NCI-H1417 treated with DMSO at 0.1 percent for 48 hours (cell line): ENCODE data around the gene KCNK5.

Experiments used
- DNase-seq: peaks from one replicate; lab custom pipeline; 2025; lab: John Stamatoyannopoulos, UW

Gene KCNK5

DNA sequence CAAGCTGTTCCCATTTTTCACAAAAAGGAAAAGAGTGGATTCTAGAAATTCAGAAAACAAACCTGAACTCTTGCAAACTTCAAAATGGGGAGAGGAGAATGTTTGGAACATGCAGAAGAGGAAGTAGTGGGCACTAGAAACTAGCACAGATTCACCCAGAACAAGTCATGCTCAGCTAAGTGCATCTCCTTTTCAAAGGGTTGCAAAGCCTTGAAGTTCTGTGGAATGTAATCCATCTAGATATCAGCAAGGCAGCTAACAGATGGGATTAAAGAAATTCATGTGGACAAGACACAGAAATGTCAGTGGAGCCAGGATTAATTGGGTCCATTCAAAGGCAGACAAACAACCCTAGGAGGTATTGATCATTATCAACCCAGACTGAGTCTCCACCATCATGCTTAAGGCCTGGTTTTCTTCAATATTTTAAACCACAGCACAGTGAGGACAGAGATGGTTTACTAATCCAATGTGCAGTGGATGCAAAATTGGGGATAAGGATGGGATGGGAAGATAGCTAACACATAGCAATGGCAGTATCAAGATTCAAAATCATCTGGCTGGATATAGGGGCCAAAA, 31.3 kb downstream of the KCNK5 start:
- DNase-seq, result no peak

DNA sequence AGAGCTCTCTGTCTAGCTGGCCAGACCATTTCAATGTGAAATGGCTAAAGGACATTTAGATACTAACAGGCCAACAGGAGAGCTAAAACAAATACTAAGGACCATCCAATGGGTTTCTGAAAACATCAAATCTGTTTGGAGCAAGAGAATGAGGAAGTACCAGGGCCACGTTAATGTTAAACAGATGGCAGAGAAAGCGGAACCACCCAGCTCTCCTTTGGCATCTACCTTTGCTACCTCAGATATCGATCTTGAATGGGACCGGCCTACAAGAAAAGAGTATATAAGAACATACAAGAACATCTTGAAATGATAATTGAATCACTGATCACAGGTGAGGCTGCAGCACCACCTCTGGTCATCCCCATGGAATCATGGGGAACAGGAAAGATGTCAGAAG, 31.8 kb downstream of the KCNK5 start:
- DNase-seq, result no peak

DNA sequence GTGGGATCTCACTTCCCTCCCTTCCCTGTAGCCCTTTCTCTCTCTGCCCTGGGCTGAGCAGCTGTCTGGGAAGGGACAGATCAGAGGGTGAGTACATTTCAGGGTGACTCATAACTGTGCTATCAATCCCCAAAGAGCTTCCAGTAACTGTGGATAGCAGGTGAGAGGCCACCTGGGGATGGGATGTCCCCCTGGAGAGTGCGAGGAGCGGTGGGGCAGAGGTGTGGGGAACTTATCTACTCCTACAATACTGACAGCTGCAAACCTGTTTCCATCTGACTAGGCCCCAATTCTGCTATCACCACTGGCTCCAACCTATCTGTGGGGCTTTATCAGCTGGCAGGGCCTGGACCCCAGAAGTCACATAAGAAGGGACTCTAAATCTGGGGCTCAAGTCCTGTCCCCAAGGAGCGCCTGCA, 32.6 kb downstream of the KCNK5 start:
- no peak for DNase-seq

DNA sequence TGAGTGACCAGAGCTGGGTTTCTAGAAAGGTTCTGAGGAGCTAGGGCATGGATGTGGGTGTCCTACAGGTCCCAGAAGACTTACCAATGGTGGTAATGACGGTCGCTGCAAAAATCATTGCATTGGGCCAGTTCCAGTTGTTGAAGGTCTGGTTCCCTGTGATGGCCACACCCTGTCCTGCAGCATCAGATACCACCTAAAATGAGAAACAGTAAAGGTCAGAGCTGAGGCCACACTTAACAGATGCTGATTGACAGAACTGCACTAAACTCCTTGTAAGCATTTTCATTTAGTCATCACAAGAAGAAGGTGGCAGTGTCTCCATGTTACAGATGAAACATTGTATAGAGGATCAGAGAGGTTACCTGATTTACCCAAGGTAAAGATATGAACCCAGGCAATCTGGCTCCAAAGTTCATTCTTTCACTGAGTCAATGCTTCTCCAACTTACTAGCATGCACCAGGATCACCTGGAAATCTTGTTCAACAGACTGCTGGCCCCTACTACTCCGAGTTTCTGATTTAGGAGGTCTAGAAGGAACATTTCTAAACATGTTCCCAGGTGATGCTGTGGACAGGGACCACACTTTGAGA, 33.4 kb downstream of the KCNK5 start:
- no peak for DNase-seq

DNA sequence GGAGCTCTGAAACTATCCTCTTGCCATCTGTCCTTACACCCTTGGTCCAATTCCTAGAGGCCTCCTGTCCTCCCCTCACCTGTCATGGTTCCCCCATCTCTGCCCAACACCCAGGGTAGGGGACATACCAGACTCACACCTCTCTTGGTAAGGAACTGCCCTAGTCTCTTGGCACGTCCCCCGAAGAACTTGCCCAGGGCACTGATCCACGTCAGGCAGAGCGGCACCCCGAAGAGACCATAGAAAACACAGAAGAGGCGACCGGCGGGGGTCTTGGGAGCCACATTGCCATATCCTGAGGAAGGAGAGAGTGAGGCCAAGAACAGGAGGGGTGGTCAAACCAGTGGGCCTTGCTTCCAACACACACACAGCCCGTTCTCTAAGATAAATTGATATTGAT, 34.8 kb downstream of the KCNK5 start:
- DNase-seq, result no peak

DNA sequence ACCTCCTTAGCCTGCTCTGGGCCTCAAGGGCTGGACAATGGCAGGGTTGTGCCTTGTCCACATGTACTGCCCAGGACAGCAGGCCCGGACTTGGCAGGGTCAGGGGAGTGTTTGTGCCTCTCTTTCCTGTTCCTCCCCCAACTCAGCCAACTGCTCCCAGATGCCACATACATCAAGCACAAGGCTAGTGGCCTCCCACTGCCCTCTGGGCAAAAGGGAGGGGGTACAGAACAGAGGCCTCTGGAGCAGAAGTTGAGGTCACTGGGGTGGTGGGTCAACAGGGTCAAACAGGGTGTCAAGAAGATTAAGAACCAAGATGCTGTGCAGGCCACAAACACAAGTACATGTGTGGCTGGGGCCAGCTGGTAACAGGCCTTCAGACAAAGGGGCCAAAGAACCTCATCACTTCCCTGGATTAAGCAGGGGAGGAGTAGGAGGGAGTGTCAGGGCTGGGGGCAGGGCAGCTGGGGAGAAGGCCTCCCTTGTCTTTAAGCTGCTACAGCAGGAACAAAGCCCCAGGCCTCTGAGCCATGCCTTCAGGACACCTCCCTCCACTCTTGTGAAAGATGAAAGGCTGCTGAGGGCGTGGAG, 36.0 kb downstream of the KCNK5 start:
- DNase-seq, result no peak

DNA sequence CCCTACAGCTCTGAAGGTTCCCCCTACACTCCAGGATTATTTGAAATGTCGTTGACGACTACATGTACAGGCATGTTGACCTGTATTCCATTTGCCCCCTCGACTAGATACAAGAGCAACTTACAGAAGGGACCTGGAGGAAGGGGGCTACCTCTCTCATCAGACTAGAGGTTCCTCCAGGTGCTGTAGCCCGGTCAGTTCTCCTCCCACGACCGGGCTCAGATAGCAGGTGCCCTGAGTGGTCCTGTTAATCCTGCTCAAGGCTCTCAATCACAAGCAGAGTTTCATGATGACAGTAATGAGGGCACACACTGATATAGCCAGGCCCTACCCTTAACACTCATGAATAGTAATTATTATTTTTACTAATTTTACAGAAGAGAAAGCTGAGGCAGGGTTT, 36.5 kb downstream of the KCNK5 start:
- no peak for DNase-seq

DNA sequence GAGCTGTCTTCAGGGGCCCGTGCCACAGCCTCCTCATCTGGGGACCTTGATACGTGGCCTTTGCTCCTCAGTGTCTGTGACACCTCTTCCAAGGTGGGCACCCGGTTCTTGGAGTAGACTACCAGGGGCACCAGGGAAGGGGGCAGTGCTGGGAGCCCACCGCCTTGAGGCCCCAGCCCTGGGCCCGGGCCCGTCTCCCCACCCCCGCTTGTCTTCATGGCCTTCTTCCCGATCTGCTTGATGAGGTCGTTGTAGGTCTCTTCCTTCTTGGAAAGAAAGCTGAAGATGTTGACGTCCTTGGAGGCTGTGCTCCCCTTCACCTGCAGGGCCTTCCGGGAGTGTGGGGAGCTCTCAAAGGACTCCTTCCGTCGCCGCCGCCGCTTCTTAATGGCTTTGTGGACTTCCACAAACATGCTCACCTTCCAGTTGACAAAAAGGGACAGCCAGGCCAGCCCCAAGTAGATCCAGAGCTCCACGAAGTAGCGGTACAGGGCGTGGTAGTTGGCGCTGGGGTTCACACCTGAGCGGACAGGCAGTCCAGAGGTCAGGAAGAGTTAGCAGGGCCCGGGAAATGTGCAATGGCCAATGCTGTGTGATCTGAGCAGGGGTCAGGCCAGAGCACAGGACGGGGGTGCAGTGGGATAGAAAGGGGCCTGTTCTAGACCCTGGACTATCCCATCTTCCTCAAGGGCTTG, 37.9 kb downstream of the KCNK5 start:
- no peak for DNase-seq

DNA sequence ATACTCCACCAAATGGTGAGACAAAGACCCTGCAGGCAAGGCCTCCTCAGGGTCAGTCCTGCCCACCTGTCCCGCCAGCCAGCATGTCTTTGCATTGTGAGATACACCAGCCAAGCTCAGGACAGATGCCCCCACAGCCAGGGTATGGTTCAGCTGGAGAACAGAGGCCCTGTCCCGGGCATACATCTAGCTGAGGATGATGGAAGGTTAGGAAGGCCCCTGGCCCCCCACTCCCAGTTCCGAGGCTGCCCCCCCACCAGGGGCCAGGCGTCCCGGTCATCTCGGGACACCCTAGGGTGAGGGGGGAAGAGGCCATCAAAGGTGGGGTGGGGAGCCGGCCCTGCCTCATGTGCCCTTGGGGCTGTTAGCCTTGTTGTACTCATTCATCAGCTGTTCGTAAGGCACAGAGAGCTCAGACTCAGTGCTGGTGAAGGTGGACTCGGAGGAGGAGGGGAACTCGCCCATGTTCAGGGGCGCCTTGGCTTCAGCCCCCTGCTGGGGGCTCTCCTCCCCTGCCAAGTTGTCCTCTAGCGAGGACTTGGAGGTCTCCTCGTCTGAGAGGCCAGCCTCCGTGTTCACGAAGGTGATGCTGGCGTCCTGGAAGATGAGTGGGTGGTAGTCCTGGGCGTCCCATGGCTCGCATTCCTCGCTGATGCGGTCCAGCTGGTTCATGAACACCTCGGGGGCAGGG, 38.6 kb downstream of the KCNK5 start:
- no peak for DNase-seq

DNA sequence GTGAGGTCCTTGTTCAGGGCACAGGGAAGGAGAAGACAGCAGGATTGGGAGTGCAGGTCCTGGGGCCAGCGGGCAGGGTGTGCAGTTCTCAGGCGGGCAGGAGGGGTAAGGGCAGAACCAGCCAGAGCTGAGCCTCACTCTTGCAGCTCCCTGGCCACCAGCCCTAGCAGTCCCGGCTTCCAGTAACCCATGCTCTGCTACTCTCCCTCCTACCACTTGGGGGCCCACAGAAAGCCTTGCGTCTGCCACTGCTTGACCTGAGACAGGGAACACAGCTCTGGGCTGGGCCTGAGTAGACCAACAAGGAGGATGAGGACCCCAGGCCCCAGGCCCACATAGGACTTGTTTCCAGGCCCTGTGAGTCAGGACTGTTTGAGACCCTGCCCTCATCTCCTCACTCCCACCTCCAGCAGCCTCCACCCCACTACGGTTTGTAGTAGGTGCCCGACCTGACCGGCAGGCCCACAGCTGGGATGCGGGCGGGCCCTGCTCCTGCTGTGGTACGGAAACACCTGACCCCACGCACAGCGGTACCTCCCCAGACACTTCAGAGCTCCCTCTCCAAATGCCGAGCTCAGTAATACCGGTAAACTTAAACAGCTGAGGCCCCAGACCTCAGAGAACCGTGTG, 39.2 kb downstream of the KCNK5 start:
- DNase-seq, result no peak

DNA sequence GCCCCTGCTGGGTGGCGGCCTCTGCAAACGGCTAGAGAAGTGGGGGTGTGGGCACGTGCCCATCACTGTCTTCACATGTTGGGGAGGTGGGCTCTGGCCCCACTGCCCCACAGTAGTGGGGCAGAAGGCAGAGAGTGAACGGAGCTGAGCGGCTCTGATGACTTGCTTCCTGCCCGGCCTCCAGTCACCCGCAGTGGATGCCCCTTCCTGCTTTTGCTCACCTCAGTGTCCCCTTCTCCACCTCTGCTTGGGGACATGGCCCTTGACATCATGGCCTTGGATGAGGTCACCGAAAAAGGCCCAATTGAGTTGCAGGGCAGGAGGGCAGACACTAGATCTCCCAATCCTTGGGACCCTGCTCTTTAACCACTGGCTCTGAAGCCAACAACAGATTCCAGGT, 40.1 kb downstream of the KCNK5 start:
- no peak for DNase-seq

DNA sequence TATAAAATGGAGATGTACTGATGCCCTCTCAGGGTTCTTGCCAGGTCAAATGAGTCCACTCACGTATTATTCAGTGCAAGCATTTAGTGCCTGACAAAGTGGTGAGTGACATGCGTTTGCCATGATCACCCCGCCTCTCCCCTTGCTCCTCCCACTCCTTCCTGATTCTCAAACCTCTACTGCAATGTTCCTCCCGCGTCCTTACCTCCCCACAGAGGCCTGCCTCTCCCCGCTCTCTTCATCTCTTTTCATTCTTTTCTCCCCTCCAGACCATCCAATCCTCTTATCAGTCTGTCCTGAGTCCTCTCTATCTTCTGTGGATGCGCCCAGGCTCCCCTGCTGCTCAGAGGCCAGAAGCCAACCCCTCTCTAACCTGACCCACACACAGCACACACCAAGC, 40.7 kb downstream of the KCNK5 start:
- DNase-seq, result no peak

DNA sequence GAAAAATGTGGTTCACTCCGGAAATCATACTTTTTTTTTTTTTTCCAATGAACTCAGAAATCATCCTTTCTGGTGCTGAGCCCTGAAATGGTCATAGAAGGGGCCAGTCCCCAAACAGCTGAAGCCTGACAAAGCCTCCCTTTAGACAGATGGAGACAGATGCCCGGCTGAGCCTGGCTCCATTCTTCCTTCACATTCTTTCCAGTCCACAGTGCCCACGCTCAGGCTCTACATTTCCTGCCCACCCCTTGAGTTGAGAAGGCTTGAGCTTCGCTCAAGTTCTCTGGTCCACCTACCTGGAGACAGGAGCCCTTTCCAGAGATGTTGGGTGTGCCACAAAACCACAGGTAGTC, 41.2 kb downstream of the KCNK5 start:
- no peak for DNase-seq

DNA sequence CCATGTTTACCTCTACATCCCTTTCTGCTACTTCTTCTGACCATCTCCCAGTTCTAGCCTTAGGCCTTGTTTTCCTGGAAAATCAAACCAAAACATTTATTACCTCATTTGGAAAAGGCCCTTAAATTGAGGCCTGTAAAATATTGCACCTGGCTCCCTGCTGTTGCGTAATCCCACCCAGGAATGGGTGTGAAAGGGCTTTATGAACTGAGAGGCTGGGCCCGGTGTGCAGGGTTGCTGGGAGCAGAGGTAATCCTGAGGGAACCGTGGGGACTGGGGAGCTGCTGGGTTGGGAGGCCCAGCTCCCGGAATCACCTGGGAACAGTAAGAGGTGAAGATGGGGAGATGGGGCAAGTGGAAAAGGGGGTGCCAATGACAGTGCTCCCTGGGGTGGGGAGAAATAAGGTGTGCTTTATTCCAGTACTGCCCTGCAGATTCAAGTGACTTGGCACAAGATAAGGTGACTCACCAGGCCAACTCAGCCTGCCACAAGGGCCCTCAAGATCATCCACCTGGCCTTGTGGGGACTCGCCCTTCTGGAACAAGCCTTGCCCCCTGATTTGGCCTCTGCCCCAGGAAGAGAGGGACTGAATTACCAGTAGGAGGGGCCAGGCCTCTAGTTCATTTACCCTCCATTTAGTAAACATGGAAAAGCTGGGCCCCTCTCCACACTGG, 44.2 kb downstream of the KCNK5 start:
- DNase-seq, result no peak

DNA sequence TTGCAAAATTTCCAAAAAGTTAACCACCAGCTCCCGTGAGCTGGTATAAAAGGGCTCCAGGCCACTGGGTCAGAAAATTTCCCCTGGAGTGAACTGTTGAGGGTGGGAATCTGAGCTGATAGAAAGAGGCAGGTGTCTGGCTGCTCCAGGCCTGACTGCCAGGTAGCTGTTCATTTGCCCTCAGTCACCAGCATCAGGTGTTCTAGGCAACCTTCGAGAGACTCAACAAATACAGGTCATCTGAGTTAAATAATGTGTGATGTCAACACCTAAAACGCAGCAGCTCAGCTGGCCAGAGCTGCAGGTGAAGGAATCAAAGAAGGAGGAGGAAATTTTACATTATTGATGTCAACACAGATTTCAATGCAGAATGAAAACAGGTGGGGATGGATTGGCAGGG, 46.7 kb downstream of the KCNK5 start:
- DNase-seq, result no peak

DNA sequence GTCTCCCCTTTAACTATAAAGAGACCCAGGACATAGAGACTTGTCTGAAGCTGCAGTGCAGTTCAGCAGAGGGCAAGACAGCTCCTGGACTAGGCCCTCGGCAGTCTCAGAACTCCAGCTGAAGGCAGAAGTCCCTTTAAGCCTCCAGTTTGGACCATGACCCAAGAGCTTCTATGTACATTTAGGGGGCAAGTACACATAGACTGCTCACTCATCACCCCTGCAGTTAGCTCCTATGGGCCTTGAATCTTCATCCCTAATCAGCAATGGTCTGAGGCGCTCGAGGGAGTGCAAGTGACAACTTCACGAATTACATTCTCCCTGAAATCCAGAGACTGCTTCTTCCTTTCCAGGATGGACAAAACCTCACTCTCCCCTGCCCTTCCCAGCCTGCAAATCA, 47.4 kb downstream of the KCNK5 start:
- DNase-seq, result no peak

DNA sequence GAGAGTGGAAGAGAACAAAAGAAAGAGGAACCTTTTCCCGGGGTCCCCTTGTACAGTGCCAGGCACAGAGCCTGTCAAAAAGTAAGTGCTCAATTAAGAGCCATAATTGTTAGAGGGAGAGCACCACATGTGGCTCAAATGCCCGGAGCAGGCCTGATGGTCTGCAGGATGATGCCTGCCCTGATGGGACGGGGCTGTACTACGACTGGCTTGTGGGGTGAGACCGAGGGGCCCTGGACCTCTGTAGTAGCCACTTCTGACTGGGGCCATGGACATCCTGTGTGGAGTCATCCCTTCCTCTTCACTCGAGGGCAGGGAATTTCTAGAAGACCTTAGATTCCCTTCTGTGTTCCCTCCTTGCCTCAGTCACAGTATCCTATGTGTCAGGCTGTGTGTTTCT, 47.9 kb downstream of the KCNK5 start:
- no peak for DNase-seq

DNA sequence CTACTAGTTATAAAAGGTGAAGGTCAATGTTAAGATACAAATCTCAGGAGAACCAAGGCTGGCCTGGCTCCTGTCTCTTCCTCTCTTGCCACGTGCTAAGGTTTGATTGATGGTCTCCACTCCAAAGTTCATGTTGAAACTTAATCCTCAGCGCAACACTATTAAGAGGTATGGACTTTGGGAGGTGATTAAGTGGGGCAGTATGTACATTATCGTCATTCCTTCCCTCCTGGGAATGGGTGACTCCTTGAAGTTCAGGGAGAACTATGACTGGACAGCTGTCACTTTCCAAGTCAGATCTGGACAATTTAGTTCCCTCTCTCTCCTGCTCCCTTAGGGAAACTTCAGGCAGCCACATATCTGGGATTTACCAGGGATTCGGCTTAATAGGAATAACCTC, 50.5 kb downstream of the KCNK5 start:
- no peak for DNase-seq

DNA sequence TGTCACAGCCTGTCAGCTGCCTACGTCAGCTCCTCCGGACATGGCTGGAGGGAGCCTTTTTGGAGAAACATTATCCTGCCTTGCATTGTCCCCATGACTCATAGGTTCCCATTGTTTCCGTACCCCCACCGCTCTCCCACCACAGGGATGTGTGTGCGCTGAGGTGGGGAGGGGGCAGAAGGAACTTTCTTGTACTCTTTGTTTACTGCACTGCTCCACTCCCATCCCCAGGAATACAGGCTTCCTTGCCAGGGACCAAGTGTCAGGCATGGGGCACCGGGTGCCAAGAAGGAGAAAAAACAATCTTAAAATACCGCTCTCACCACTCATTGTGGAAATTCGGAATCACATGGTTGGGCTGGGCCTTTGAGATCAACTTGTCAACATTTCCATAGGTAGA, 51.0 kb downstream of the KCNK5 start:
- no peak for DNase-seq

DNA sequence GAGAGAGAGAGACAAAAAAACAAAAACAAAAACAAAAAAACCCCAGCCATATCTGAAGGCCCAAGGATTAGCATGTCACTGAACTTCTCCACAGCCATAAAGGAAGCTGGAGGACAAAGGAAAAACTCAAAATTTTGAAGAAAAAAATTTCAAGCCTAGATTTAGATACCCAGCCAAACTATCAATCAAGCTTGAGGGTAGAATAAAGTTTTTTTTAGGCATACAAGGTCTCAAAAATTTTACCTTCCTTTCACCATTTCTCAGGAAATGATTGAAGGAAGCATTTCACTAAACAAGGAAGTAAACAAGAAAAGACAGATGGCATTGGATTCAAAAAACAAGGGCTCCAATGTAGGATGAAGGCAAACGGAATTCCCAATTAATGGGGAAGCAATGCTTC, 52.1 kb downstream of the KCNK5 start:
- DNase-seq, result no peak

DNA sequence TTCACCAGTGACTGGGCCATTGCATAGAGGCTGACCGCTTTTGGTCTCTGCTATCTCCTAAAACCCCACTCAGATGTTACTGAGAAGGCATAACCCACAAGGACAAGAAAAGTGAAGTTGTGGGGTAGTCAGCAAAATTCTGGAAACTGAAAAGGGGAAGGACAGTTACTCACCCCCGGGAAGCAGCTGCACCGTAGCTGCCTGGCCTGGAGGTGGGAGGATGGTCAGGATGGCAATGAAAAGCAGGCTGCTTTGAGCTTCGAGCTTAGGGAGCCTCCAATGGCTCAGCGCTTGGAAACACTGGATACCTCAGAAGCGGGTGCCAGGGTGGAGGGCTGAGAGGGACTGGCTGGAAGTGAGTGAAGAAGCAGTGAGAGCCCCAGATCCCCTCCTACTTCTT, 56.0 kb downstream of the KCNK5 start:
- DNase-seq, result no peak

DNA sequence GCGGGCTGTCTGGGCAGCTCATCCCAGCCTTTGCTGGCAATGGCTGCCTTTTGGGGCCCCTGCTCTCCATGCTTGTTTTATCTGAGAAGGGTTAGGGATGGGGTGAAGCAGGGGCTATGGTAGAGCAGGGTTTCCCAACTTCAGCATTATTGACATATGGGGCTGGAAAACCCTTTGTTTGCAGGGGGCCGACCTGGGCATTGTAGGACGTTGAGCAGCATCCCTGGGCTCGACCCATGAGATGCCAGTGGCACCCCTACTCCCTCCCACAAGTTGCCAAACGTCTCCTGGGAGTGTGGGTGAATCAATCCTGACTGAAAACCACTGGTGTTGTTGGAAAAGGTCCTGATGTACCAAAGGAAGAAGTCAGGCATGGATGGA, 56.9 kb downstream of the KCNK5 start:
- DNase-seq, result no peak
